ENCODE results near the gene SLTM. TPM values are rescaled to one million over a fixed set of nuclear protein-coding genes. Genes with fewer than 3 reads are reported as not detected.

SLTM gene
- polyA plus RNA-seq, 1 of the 3 experiments (the other 2 are of a cell fraction) = 54.3 TPM

DNA sequence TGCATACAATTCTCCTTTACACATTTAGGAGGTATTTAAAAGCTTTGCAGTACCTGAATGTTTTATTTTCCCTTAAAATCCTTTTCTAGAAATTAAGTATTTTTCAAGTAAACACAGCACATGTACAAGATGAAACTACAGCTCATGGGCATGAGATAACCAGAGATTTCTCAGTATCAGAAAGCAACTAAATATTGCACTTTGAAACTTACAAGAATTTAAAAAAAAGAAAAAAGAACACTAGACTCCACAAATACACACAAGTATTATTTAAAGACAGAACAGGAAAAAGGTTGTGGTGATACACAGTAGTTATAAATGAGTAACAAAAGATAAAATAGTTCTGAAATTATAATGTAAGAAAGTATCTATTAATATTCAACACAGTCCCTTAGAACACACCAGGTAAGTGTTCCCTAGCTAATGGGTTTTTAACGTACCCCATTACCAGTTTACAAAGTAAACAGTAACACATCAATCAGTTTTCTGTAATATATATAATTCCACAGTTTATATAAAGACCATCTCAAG lies 35.3 kb downstream of the SLTM start (continued):
- TF ChIP-seq, protein P1, sequence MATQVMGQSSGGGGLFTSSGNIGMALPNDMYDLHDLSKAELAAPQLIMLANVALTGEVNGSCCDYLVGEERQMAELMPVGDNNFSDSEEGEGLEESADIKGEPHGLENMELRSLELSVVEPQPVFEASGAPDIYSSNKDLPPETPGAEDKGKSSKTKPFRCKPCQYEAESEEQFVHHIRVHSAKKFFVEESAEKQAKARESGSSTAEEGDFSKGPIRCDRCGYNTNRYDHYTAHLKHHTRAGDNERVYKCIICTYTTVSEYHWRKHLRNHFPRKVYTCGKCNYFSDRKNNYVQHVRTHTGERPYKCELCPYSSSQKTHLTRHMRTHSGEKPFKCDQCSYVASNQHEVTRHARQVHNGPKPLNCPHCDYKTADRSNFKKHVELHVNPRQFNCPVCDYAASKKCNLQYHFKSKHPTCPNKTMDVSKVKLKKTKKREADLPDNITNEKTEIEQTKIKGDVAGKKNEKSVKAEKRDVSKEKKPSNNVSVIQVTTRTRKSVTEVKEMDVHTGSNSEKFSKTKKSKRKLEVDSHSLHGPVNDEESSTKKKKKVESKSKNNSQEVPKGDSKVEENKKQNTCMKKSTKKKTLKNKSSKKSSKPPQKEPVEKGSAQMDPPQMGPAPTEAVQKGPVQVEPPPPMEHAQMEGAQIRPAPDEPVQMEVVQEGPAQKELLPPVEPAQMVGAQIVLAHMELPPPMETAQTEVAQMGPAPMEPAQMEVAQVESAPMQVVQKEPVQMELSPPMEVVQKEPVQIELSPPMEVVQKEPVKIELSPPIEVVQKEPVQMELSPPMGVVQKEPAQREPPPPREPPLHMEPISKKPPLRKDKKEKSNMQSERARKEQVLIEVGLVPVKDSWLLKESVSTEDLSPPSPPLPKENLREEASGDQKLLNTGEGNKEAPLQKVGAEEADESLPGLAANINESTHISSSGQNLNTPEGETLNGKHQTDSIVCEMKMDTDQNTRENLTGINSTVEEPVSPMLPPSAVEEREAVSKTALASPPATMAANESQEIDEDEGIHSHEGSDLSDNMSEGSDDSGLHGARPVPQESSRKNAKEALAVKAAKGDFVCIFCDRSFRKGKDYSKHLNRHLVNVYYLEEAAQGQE (IDR thresholded peaks at IDR 0.05; ENCODE audit: low read depth, low read length) = no peak
- TF ChIP-seq USF1 (IDR thresholded peaks at IDR 0.05; ENCODE audit: borderline replicate concordance, low read depth) (no peak), EZH2phosphoT487 (IDR thresholded peaks at IDR 0.05; ENCODE audit: borderline replicate concordance, low read depth) (no peak), RAD21 (IDR thresholded peaks at IDR 0.05; ENCODE audit: low read length) (no peak), ELF1 (IDR thresholded peaks at IDR 0.05) (no peak), SIN3A (IDR thresholded peaks at IDR 0.05; ENCODE audit: borderline replicate concordance, low read depth, low read length) (no peak), TEAD4 (IDR thresholded peaks at IDR 0.05; ENCODE audit: borderline replicate concordance, insufficient read depth) (no peak), GABPA (IDR thresholded peaks at IDR 0.05; ENCODE audit: low read depth) (no peak)

DNA sequence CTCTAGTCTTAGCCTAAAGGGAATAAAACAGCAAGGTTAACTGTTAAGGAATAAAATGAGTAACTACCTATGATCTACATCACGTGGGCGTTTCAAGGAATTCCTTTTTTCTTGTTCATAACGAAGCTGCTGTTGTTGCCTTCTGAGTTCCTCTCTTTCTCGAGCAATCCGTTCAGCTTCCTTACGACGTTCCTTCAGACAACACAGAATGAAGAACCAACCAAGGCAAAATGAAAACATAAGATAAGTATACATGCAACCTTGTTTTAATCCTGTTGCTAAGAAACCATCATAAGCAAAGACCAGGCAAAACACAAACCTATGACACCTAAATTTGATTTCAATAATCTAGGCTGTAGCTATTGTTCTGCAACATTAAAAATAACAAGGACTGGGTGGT lies 44.1 kb downstream of the SLTM start:
- H4K20me1 ChIP-seq (ENCODE audit: insufficient read depth) = no peaks in the 10 kb centered on the region
- POLR2A ChIA-PET = no interaction called here
- 95% methylated on average over 7 of the region's 7 CpGs for WGBS (ENCODE audit: low lambda C conversion rate)
- H3K36me3 ChIP-seq (replicated peaks in 1 of 2; ENCODE audit: control insufficient read depth in 1 of 2, insufficient read depth in 2 of 2, low read length in 1 of 2) = peaks cover 90 to 97% of the 10 kb centered on the region in 2 experiments
- CTCF ChIA-PET = no interaction called here
- no peaks in the 10 kb centered on the region for H3K9me3 ChIP-seq
- no peak overlapping the region for H2AFZ ChIP-seq (ENCODE audit: low read depth)
- H3K79me2 ChIP-seq (ENCODE audit: insufficient read depth) = no peaks in the 10 kb centered on the region
- no peaks in the 10 kb centered on the region for H3K27me3 ChIP-seq (ENCODE audit: insufficient read depth)
- H3K9me2 ChIP-seq = no peaks in the 10 kb centered on the region
- no peak for DNase-seq
- H3K27ac ChIP-seq (ENCODE audit: low read depth in 2 of 2, low read length in 1 of 2) = no peak overlapping the region
- H3K4me1 ChIP-seq (ENCODE audit: control insufficient read depth in 1 of 2, insufficient read depth in 2 of 2, low read depth in 1 of 2, low read length in 1 of 2) = no peaks in the 10 kb centered on the region
- TF ChIP-seq EP300 (IDR thresholded peaks at IDR 0.05; ENCODE audit: borderline replicate concordance in 1 of 2, low read depth in 1 of 2, low read length in 1 of 2) (no peak), NRF1 (IDR thresholded peaks at IDR 0.05; ENCODE audit: low read depth, low read length) (no peak), JUND (IDR thresholded peaks at IDR 0.05) (no peak), MEF2A (IDR thresholded peaks at IDR 0.05; ENCODE audit: borderline replicate concordance, low read depth) (no peak), TAF1 (IDR thresholded peaks at IDR 0.05; ENCODE audit: borderline replicate concordance, low read depth, low read length) (no peak), GABPA (IDR thresholded peaks at IDR 0.05; ENCODE audit: low read depth) (no peak), USF1 (IDR thresholded peaks at IDR 0.05; ENCODE audit: borderline replicate concordance, low read depth) (no peak), SIN3A (IDR thresholded peaks at IDR 0.05; ENCODE audit: borderline replicate concordance, low read depth, low read length) (no peak), TEAD4 (IDR thresholded peaks at IDR 0.05; ENCODE audit: borderline replicate concordance, insufficient read depth) (no peak), FOSL2 (IDR thresholded peaks at IDR 0.05; ENCODE audit: borderline replicate concordance, low read depth) (no peak), MXI1 (IDR thresholded peaks at IDR 0.05; ENCODE audit: low read depth, low read length) (no peak)
- TF ChIP-seq, protein P2, sequence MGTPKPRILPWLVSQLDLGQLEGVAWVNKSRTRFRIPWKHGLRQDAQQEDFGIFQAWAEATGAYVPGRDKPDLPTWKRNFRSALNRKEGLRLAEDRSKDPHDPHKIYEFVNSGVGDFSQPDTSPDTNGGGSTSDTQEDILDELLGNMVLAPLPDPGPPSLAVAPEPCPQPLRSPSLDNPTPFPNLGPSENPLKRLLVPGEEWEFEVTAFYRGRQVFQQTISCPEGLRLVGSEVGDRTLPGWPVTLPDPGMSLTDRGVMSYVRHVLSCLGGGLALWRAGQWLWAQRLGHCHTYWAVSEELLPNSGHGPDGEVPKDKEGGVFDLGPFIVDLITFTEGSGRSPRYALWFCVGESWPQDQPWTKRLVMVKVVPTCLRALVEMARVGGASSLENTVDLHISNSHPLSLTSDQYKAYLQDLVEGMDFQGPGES (IDR thresholded peaks at IDR 0.05; ENCODE audit: low read depth, low read length) = no peak
- H3K4me3 ChIP-seq (ENCODE audit: low read depth in 2 of 2, low read length in 1 of 2) = no peak overlapping the region
- peaks cover 7% of the 10 kb centered on the region for H3F3A ChIP-seq (replicated peaks; ENCODE audit: insufficient read depth)
- H3K4me2 ChIP-seq = no peak overlapping the region
- no peak overlapping the region for H3K9ac ChIP-seq
